NAMALWA (cell line): ENCODE measurements around the gene TMEM191C.
"Not testable (repeated sequence)": the region's sequence is repeated elsewhere in the genome, so short reads cannot be mapped to it uniquely, and the experiment has no call there.

Experiments
- DNase-seq: peaks from one replicate; pipeline ENCODE4 v3.0.0-alpha.2; 2015; ENCODE audit warnings: low spot score

The TMEM191C gene

DNA sequence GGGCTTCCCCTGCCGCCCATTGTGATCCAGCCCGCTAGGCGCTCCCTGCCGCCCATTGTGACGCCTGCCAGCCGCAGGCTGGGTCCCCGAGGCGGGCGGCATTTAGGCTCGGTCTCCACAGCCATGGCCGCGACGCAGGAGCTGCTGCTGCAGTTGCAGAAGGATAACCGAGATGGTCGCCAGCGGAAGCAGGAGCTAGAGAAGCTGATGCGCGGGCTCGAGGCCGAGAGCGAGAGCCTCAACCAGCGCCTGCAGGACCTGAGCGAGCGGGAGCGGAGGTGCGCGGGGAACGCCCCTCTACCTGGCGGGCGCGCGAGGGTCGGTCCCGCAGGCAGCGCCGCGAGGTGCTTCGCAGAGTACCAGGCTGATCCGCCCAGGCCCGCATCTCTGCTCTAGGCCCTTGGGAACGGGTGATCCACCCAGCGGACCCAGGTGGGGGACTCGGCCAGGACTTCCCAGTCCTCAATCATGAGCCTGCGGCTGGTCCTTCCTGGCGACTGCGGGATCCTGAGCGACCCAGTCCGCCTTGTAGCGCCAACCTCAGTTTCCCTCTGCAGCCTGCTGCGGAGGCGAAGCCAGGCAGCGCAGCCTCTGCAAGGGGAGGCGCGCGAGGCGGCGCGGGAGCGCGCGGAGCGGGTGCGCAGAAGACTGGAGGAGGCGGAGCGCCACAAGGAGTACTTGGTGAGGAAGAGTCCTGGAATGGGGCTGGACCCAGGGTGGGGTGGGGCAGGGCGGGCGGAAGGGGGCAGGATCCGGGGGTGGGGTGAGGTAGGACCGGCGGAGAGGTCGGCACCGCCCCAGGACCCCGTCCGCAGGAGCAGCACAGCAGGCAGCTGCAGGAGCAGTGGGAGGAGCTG lies at the start of gene TMEM191C:
Gene TMEM191C, plus strand, starts transcription at position 51 of the 857 bp plus-strand sequence. Its CDS starts 73 bp downstream, at position 124.
- DNase-seq, result not testable (repeated sequence)

DNA sequence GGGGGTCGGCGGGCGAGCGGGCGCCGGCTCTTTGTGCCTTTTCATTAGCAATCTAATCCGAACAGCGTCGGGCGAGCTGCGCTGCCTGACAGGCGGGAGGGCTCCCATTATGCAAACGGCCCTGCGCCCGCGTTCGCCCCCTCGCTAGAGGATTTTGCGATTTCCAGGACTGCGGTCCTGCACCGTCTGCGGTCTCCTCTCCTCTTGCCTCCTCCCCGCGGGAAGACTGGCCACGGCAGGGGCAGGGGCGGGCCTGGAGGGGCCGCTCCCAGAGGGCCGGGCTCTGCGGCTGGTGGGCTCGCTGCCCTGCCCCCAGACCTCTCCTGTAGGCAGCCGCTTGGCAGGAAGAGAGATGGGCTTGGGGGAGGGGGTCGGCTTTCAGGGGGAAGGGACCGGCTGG lies 49.3 kb upstream of the TMEM191C start:
- DNase-seq, result not testable (repeated sequence)

DNA sequence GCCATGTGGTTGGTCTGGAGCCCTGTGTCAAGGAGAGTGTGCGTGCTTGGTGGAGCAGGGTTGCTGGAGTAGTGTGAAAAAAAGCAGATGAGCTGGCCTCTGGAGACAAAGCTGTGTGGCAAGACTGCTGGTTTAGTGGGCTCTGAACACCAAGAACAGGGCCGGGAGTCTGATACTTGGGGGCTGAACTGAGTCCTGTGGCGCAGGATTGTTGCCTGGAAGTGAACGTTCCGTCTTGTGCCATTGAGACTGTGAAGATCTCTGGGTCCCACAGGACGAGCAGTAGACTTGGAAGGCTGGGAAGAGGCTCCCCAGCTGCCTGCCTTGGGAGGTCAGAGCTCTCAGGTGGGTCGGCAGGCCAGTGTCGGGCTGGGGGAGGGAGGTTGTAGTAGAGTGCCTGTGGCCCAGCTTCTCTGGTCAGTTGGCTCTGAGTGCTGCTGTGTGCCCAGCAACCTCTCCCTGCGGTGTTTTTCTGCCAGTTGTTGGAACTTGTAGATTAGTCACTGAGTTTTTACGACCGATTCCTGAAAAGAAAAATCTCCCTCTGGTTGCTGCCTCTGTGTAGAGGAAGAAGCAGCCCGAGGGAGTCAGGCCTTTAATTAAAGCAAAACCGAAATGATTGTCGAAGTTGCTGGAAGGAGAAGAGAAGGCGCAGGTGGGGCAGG lies 48.1 kb upstream of the TMEM191C start:
- not testable (repeated sequence) for DNase-seq

DNA sequence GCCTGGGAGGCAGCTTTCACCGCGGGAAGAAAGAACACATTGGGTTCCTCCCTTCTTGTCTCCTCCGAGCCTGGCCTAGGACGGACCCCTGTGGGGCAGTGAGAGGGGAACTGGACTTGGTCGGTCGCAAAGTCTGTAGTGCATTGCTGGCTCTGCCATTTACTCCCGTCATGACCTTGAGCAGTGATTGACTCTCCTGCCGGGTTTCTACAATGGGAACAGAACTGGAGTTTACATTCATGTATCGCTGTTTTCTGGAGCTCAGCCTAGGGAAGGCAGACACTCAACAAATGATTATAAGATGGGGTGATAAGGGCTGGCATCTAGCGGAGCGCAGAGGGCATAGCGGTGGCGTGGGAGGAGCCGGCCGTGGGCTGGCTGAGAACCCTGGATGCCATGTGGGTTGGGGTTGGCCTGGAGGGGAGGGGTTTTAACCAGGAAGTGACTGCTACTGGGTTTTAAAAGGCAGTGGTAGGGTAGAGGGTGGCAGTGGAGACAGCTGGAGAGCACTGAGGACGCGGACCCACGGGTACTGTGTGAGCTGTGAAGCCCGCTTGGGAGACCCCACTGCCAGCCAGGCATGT lies 46.9 kb upstream of the TMEM191C start:
- DNase-seq, result not testable (repeated sequence)

DNA sequence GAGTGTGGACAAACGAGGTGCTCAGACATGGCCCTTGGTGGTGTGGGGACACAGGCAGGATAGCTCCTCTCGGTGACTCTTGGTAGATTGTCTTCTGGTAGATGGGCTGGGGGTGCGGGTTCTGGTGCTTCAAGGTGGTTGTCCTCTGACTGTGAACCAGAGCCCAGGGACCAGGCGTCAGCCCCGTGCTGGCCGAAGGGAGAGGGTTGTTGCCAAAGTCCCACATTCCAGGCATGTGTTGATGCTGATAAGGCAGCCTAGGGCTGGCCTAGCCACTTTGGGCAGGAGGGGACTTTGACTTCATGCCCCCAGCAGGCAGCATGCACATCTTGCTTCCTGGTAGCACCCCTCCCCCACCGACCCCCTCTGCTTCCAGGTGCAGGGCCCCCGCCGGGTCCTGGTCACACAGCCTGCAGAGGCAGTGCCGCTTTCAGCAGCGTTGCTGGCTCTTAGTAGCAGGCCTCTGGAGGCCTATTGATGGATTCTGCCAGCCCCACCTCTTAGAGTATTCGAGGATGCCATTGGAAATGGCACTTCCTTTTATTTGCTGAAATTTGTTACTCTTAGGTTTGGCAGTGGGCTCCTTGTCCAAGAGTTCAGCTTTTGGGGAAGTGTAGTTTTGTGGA lies 43.0 kb upstream of the TMEM191C start:
- not testable (repeated sequence) for DNase-seq

DNA sequence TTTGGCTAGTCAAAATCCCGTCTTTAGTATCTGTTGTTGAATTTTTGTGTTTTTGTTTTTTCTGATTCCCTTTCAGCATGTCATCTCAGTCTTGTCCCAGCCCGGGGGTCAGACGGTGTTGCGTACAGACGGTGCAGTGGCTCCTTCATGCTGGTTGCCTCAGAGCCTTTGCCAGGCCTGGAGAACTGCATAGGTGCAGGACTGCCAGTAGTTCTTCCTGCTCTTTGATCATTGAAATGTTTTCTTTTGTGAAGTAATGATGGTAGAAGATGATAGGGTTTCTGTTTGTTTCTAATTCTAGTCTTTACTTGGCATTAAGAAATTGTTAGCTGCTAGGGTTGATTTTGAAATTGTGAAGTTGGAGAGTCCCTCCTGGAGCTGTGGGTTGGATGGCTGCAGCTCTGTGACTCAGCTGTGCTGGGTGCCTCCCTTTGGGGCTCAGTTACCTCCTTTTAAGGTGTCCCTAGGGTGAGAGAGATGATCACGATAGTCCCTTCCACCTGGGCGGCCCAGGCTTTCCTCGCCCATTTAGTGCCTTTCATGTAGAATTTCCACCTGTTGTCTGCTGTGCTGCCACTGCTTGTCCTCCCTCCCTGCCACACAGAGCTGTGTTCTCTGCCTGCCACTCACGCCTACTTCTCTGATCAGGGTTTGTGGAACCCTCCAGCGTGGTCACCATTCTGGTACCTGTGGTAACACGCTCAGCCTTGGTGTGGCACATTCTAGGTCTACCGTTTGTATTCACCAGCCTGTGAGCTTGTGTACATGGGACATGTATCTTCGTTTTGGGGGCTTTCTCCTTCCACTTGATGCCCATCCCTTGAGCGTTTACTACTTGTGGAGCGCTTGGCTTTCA lies 32.6 kb upstream of the TMEM191C start:
- DNase-seq, result not testable (repeated sequence)

DNA sequence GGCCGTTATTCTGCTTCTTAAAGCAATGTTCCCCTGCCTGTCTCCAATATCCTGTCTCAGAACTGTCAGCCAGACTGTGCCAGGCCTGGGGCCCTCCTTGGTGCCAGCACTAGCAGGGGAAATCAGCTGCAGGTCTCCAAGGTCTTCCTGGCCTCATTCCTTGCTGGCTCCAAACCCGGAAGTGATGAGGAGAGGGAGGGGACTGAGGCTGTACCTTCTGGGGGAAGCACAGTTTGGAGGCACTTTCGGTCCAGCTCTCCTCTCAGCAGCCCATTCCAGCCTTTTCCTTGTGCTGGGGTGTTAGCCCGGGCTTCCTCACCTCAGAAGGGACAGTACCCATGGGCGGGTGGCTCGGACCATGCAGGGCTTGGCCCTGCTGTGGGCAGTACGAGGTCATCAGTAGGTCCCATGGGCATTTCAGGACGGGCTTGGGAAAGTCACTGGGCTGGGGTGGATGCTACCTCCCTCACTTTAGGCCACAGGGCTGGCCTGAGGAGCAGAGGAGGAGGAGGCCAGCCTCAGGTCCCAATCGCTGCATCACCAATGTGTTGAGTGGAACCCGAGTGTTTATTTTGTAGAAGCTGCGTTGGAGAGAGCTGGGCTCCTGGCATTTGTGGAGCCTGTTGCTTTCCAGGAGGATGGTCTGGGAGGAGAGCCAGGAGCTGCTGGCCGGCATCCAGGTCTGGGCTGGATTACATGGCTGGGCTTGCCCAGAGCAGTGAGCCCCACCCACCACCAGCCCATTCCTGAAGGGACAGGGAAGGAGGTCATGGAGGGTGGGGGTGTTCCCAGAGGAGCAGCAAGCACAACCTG lies 31.0 kb upstream of the TMEM191C start:
- DNase-seq, result not testable (repeated sequence)

DNA sequence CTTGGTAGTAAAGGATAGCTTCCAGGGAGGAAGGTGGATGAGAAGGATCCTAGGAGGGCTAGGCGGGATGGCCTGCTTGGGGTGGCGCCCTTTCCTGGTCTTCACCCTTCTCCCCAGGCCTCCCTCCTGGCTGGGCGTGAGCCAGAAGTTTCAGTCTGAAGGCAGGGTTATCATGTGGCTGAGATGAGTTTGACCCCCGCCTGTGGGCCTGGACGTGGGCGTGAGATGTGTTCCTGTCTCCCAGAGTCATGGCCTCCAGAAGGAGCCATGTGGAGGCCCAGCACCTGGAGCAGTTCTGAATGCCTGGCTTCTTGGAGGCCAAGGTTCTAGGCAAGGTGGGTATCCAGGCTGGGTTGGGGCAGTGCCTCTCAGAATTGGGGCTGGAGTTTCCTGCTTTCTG lies 29.2 kb upstream of the TMEM191C start:
- DNase-seq, result not testable (repeated sequence)

DNA sequence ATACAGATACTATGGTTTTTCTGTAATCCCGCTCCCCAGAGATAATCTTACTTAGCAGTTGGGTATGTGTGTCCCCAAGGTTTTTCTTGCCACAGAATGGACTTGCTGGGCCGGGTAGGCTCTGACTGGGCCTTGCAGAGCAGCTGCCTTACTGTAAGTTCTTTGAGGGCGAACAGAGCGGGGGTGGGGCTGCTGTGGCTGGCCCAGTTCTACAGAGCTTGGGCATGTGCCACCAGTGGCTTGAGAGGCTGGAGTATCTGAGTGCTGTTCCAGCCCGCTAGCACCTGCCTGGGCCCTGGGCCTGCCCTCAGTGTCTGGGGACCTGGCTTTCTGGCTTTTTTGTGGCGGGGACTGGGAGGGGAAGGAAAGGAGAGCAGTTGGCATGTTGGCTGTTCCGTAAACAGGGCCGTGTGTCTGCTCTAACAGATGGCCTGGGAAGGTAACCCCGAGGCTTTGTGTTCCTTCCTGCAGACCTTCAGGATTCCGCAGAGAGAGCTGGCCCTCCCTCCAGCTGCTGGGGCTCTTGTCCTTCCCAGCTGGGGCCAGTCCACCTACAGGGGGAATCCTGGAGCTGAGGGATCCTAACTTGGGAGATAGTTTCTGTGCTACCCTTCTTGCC lies 27.1 kb upstream of the TMEM191C start:
- DNase-seq, result not testable (repeated sequence)

DNA sequence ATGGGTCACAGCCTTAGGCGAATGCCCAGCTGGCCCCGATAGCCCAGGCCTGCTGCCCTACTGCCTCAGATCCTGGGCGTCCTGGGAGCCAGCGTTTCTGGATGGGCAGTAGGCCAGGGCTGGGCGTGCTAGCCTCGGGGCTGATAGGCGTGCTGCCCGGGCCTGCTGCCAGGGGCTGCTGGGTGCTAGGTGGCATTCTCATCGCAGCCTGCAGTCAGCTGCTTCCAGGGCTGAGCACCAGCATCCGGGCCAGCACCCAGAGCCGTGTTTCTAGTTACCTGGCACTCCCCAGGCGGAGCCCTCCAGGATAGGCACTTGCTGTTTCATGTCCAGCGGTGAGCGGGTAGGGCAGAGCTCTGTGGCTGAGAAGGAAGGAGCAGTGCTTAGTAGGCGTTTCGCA lies 26.5 kb upstream of the TMEM191C start:
- DNase-seq, result not testable (repeated sequence)

DNA sequence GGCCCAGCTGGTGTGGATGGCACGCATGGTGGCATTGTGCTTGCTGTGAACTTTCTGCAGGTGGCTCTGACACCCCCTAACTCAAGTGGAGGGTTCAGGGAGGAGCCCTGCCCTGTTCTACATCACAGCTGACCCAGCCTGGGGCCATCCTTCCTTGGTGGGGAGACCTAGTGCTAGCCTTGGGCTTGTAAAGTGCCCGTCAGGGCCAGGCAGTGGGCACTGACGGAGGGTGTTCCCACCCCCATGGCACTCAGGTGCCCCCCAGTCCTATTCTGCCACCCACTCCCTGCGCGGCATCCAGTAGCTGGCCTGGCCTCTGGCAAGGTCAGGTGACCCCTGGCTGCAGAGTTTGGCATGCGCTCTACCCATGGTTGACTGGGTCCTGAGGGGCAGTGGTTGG lies 26.0 kb upstream of the TMEM191C start:
- DNase-seq, result not testable (repeated sequence)

DNA sequence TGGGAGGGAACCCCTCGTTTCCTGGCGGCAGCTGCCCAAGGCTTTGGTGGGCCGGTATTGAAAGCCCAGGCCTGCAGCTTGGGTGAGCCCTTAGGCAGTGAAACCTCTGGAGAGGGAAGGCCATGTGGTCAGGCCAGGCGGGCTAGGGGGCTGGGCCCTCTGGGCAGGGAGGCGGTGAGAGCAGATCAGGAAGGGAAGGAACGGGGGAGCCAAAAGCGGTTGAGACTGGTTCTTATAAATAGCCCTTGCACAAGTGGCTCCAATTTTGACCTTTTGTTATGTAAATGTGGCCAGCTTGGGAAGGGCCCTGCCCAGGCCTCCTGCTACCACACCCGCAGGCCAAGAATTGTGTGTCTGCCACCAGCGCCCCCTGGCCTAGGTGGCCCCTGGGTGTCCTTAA lies 25.1 kb upstream of the TMEM191C start:
- DNase-seq, result not testable (repeated sequence)

DNA sequence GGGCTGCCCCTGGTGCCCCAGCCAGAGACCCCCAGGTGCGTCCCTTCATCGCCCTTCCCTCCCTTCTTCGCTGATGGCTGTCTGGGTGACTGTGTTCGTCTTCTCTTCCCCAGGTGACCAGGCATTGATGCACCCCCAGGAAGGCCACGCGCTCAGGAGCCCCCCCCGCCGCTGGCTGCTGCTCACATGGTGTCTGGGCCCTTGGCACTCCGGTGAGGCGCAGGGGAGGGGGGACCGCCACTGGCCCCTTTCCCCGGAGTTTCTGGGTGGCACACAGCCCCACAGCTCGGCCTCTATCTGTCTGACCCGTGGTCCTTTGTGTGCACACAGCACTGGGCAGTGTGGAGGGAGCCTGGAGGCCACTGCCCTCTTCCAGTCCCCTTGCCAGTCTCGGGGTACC lies 24.5 kb upstream of the TMEM191C start:
- DNase-seq, result not testable (repeated sequence)

DNA sequence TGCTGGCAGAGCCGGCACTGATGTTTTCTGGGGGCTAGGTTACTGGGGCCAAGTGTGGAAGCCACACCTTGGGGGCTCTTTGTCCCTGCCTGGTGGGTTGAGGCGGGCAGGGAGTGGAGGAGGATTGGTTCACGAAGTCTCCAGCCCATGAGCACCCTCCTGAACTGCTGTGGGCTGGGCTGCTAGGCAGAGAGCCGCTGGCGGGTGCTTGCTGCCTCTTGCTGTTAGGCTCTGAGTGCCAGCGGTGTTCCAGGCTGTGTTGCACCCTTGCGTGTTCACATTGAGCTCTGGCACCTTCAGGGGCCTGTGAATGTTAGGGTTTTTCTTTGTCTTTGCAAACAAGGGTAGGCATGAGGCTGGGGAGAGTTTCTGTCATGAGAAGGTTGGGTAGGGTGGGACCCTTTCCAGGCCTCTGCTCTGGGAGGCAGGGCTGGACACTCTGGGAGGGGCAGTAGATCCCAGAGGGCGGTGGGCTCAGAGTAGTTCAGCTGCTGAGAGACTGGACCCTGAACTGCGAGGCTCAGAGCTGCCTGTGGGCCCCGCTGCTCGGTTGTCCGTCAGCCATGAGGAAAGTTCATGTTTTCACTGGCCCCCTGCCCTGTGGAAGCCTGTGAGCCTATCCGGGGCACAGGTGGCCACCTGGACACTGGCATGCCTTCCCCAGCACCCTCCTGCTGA lies 24.0 kb upstream of the TMEM191C start:
- DNase-seq, result no peak

DNA sequence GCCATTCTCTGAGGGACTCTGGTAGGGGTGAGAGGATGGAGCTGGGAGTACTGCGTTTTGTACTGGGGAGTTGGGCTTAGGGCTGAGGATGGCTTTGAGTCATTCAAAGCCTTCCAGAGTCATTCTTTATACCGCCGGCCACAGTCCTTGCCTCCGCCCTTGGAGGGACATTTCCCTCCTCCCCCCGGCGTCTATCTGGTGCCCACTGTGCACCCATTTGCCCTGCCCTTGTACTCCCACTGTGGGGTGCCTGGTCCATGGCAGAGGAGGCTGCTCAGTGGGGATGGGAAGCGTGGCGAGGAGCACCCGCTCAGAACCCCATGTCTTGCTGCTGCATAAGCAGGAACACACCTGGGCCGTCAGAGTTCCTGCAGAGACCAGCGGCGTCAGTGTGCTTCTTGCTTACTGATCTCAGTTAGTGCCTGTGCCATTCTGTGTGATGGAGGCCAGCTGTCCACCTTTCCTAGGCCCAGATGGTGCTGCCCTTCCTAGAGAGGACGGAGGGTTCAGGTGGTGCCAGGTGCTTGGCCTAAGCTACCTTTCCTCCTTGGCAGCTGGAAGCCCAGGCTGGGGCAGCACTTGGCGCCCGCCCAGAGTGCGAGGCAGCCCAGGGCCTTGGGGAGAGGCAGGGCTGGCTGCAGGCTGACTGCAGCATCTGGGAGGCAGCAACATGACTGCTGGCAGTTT lies 23.3 kb upstream of the TMEM191C start:
- DNase-seq, result no peak

DNA sequence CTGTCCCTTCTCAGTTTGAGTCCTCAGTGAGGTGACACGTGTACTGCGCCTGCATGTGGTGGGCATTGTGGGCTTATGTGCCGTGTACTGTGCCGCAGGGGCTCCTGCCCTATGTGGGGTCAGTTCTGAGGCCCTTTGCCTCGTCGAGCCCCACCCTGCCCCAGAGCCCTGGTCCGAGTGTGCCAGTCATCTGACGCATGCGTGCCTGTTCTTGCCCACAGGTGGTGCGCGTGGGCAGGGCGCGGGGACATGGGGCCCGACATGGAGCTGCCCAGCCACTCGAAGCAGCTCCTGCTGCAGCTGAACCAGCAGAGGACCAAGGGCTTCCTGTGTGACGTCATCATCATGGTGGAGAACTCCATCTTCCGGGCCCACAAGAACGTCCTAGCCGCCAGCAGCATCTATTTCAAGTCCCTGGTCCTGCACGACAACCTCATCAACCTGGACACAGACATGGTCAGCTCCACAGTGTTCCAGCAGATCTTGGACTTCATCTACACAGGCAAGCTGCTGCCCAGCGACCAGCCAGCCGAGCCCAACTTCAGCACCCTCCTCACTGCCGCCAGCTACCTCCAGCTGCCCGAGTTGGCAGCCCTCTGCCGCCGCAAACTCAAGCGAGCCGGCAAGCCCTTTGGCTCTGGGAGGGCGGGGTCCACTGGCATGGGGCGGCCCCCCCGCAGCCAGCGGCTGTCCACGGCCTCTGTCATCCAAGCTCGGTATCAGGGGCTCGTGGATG lies 22.3 kb upstream of the TMEM191C start:
- DNase-seq, result no peak

DNA sequence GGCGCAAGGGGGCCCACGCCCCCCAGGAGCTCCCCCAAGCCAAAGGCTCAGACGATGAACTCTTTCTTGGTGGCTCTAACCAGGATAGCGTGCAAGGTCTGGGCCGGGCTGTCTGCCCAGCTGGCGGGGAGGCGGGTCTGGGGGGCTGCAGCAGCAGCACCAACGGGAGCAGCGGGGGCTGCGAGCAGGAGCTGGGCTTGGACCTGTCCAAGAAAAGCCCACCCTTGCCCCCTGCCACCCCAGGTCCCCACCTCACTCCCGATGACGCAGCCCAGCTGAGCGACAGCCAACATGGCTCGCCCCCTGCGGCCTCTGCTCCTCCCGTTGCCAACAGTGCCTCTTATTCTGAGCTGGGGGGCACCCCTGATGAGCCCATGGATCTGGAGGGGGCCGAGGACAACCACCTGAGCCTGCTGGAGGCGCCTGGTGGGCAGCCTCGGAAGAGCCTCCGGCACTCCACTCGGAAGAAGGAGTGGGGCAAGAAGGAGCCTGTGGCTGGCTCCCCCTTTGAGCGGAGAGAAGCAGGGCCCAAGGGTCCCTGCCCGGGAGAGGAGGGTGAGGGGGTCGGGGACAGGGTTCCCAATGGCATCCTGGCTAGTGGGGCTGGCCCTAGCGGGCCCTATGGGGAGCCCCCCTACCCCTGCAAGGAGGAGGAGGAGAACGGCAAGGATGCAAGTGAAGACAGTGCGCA lies 21.6 kb upstream of the TMEM191C start:
- DNase-seq, result no peak
